ENCODE results near the gene ANKRD31.
A peak's percentile ranks its signal among the peaks of the same experiment; 100 is the strongest.

Gene ANKRD31

DNA sequence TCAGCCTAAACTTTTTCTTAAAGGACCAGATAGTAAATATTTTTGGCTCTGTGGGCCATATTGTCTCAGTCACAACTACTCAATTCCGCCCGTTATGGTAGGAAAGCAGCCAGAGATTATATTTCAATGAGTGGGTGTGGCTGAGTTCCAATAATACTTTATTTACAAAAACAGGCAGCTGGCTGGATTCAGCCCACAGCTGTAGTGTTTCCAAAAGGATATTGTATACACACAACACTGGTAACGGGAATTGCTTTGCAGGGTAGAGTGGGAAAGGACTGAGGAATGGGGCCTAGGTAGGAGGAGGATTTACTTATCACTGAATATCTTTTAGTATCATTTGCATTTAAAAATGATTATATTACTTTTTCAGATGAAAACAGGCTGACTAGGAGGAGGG, 205.3 kb downstream of the ANKRD31 start:
- peak; percentile 66 for FAIRE-seq

DNA sequence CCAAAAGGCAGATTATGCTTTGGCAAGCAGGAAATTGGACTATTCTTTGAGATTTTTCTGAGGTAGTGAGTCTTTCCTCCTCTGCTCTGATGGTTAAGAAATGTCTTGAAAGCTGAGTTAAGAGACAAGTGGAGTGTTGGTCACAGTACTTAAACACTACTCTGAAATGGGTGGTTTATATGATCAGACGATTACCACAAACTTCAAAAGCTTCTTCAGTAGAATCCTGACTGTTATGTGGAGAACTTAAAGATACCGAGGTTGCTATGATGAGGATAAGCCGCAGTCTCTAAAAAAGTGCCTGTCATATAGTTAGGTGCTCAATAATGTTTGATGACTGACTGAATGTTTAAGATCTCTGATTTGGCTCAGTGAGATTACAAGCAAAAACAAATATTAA, 208.6 kb downstream of the ANKRD31 start:
- FAIRE-seq, result no peak

GRCh38 chr5:75023368-75024159, 213.1 kb downstream of the ANKRD31 start:
- FAIRE-seq, result no peak

DNA sequence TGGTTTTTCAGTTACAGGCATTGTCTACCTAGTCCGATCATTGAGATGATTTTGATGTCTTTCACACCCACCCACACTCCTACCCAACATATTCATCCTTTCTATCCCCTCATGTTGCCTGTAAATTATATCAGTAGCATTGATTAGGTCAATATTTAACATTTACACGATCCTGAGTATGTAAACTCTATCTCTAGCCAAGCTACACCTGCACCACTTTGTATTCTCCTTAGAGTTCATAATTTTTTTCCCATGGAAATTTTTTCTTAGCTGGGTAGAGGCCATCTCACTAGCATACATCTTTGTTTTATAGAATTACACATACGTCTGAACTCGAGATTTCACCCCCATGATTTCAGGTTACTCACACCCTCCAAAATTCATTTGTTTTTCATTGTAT, 214.9 kb downstream of the ANKRD31 start:
- FAIRE-seq, result no peak

DNA sequence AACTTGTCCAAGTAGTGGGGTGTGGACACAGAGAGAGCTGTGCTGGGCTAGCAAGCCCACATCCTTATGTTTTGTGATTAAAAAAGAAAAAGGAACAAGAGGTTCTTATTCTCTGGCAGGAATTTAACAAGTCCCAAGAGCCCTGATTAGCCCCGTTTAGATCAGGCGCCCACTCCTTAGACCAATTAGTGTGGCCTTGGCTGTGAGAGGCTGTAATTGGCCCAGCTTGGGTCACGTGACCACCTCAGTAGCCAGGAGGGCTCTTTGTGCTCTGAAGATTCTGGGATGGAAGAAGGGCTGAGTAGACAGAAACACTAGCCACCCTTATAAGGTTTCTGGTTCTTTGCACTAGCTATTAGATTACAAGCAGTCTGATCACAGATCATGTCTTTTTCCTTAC, 215.5 kb downstream of the ANKRD31 start:
- FAIRE-seq, result peak; percentile 98

DNA sequence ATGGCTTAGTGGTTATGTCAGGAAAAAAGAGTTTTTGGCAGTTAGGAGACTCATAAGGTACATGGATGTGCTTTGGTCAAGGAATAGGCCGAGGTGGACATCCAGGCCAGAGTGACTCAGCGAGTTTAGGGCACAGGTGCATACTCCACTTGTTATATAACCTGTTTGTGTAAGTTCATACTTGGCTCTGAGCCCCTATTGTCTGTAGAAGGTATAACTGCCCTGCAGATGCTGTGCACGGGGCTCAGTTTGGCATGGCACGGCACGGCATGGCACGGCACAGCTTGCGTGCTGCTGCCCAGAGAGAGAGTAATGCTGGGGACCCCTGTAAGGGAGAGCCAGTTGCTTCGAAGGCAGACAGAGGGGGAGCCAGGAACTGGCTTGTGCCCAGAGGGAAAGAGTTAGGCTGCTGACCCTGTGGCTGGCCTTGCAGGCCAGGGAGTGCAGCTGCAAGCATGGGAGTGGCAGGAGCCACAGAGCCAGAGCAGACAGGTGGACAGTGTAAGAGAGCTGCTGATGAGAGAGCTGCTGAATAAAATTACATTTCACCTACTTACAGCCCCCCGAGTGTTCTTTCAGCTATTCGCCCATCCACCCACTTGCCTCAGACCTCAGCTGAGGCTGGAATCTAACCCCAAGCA, 216.5 kb downstream of the ANKRD31 start:
- no peak for FAIRE-seq

DNA sequence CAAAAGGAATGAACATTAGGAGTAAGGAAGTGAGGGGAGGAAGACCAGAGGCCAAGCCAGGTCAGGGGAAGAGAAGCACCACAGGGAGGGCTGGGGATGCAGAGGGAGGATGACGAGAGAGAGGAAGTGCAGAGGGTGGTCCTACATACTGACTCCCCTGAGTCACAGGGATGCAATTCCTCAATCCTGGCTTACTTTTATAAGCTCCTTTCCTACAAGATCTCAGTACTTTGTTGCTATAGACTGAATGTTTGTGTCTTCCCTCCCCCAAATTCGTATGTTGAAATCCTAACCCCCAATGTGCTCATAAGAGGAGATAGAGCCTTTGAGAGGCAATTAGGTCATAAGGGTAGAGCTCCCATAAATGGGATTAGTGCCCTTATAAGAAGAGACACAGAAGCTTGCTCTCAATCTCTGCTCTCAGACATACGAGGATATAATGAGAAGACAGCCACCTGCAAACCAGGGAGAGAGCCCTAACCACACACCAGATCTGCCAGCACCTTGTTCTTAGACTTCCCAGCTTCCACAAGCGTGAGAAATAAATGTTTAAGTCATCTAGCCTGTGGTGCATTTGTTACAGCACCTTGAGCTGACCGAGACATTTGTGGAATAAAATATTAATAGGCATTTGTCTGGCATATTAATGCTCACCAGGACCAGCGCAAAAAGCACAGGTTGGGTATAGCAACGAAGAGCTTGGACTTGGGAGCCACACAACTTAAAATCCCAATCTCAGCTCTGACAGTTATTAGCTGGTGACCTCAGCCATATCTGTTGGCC, 217.7 kb downstream of the ANKRD31 start:
- peak; percentile 99 for FAIRE-seq
